ENCODE results near the gene WDR17. TPM values are rescaled to one million over a fixed set of nuclear protein-coding genes. Genes with fewer than 3 reads are reported as not detected.
A peak's percentile ranks its signal among the peaks of the same experiment; 100 is the strongest.

WDR17 gene
- total RNA-seq, 1 donor from 2014 or later: 5.2 TPM

GRCh38 chr4:176139518-176139917, 73.9 kb downstream of the WDR17 start:
- Mint-ChIP-seq H3K4me3 (ENCODE audit: low read depth) (no peak overlapping the region), H3K4me1 (ENCODE audit: low read depth) (no peaks in the 10 kb centered on the region), H3K27me3 (no peaks in the 10 kb centered on the region), H3K9me3 (ENCODE audit: low read depth) (no peaks in the 10 kb centered on the region), H3K36me3 (ENCODE audit: insufficient read depth) (no peaks in the 10 kb centered on the region), H3K27ac (no peak overlapping the region)
- TF ChIP-seq, protein P1, sequence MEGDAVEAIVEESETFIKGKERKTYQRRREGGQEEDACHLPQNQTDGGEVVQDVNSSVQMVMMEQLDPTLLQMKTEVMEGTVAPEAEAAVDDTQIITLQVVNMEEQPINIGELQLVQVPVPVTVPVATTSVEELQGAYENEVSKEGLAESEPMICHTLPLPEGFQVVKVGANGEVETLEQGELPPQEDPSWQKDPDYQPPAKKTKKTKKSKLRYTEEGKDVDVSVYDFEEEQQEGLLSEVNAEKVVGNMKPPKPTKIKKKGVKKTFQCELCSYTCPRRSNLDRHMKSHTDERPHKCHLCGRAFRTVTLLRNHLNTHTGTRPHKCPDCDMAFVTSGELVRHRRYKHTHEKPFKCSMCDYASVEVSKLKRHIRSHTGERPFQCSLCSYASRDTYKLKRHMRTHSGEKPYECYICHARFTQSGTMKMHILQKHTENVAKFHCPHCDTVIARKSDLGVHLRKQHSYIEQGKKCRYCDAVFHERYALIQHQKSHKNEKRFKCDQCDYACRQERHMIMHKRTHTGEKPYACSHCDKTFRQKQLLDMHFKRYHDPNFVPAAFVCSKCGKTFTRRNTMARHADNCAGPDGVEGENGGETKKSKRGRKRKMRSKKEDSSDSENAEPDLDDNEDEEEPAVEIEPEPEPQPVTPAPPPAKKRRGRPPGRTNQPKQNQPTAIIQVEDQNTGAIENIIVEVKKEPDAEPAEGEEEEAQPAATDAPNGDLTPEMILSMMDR (IDR thresholded peaks at IDR 0.05; ENCODE audit: unreplicated experiment): no peak
- DNase-seq (ENCODE audit: low spot score, unreplicated experiment): no peak

DNA sequence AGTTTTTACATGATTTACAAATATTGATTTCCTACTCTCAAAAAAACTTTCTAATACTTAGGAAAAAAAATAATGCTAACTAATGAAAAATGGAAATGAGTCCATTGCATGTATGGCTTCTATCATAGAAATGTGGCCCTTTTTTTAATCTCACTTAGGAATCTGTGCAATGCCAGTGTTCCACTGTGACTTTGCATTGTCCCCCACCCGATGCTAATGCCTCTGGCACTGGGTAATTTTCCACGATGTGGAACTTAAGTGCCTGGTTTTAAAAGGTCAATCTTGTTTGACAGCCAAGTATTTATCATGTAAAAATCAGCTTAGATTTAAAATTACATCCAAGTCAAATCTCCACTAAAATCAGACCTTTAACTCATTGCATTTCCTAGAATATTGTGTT, 76.6 kb downstream of the WDR17 start:
- no peaks in the 10 kb centered on the region for H3K27me3 Mint-ChIP-seq
- no peaks in the 10 kb centered on the region for H3K4me1 Mint-ChIP-seq (ENCODE audit: low read depth)
- no peak overlapping the region for H3K4me3 Mint-ChIP-seq (ENCODE audit: low read depth)
- H3K36me3 Mint-ChIP-seq (ENCODE audit: insufficient read depth): no peaks in the 10 kb centered on the region
- no peak overlapping the region for H3K27ac Mint-ChIP-seq
- TF ChIP-seq, protein P1 (IDR thresholded peaks at IDR 0.05; ENCODE audit: unreplicated experiment): no peak
- DNase-seq (ENCODE audit: low spot score, unreplicated experiment): no peak
- H3K9me3 Mint-ChIP-seq (ENCODE audit: low read depth): no peaks in the 10 kb centered on the region

DNA sequence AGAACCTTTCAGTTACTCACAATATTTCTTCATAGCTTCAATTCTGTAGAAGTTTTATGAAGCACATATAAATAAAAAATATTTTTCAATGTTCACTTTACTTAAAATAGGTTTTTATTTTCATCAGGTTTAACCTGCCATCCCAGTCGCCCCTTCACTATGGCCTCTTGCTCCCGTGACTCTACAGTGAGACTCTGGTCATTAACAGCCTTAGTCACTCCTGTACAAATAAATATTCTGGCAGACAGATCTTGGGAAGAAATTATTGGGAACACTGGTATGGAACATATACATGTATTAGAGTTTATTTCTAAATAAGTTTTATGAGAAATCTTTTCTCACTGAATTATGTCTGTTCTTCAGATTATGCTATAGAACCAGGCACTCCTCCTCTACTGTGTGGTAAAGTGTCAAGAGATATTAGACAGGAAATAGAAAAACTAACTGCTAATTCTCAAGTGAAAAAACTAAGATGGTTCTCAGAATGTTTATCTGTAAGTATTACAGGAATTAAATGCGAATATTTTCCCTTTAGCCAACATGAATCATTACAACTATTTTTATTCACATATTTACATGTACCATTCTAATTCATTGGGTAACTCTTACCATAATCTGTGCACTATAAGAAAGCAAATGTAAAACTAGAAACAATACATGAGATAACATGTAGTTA, 84.2 kb downstream of the WDR17 start:
- H3K27me3 Mint-ChIP-seq: no peaks in the 10 kb centered on the region
- H3K4me3 Mint-ChIP-seq (ENCODE audit: low read depth): no peak overlapping the region
- H3K36me3 Mint-ChIP-seq (ENCODE audit: insufficient read depth): no peaks in the 10 kb centered on the region
- no peaks in the 10 kb centered on the region for H3K4me1 Mint-ChIP-seq (ENCODE audit: low read depth)
- H3K27ac Mint-ChIP-seq: no peak overlapping the region
- no peak for DNase-seq (ENCODE audit: low spot score, unreplicated experiment)
- no peaks in the 10 kb centered on the region for H3K9me3 Mint-ChIP-seq (ENCODE audit: low read depth)
- TF ChIP-seq, protein P1 (IDR thresholded peaks at IDR 0.05; ENCODE audit: unreplicated experiment): no peak

GRCh38 chr4:176150356-176150682, 84.7 kb downstream of the WDR17 start:
- no peak overlapping the region for H3K27ac Mint-ChIP-seq
- H3K4me3 Mint-ChIP-seq (ENCODE audit: low read depth): no peak overlapping the region
- DNase-seq (ENCODE audit: low spot score, unreplicated experiment): no peak
- no peaks in the 10 kb centered on the region for H3K36me3 Mint-ChIP-seq (ENCODE audit: insufficient read depth)
- H3K9me3 Mint-ChIP-seq (ENCODE audit: low read depth): no peaks in the 10 kb centered on the region
- no peaks in the 10 kb centered on the region for H3K4me1 Mint-ChIP-seq (ENCODE audit: low read depth)
- TF ChIP-seq, protein P1 (IDR thresholded peaks at IDR 0.05; ENCODE audit: unreplicated experiment): peak; percentile 37
- H3K27me3 Mint-ChIP-seq: no peaks in the 10 kb centered on the region

DNA sequence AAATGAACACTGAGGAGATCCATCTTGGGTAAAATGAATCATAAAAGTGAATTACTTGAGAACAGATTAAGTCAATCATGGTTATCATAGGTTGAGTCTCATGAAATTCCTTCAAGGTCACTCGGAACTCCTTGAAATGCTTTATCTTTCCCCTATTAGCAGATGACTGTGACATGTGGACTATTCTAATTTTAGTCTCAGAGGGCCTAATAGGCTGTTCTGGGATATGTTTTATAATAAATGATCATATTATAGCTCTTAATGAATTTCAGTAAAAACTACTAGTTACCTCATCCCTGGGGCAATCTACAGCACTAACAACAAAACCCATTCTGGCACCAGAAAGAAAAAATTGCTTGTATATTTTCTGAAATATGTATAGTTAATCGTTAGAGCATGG, 85.1 kb downstream of the WDR17 start:
- H3K4me1 Mint-ChIP-seq (ENCODE audit: low read depth): no peaks in the 10 kb centered on the region

More for the DNA sequence above, 85.1 kb downstream of the WDR17 start:
- Mint-ChIP-seq H3K9me3 (ENCODE audit: low read depth) (no peaks in the 10 kb centered on the region), H3K36me3 (ENCODE audit: insufficient read depth) (no peaks in the 10 kb centered on the region), H3K4me3 (ENCODE audit: low read depth) (no peak overlapping the region), H3K27ac (no peak overlapping the region), H3K27me3 (no peaks in the 10 kb centered on the region)
- TF ChIP-seq, protein P1 (IDR thresholded peaks at IDR 0.05; ENCODE audit: unreplicated experiment): no peak
- no peak for DNase-seq (ENCODE audit: low spot score, unreplicated experiment)

Data from progenitor cell of endocrine pancreas (in vitro differentiated cells).